ENCODE results near the gene CHKA.

Gene CHKA

GRCh38 chr11:68121067-68121899, at the start of gene CHKA:
TSS of gene CHKA (minus strand) at chr11:68121388. CDS start at chr11:68121177, 211 bp downstream.
- peak; percentile 91 for DNase-seq

GRCh38 chr11:68169442-68169841, 48.3 kb upstream of the CHKA start:
- DNase-seq: no peak

- DNase-seq: no peak
These were observed 47.5 kb upstream of the CHKA start for GRCh38 chr11:68168694-68169093.

GRCh38 chr11:68167474-68167873, 46.3 kb upstream of the CHKA start:
- DNase-seq: no peak

GRCh38 chr11:68166969-68167368, 45.8 kb upstream of the CHKA start:
- DNase-seq: no peak

- DNase-seq: no peak
These were observed 44.4 kb upstream of the CHKA start for GRCh38 chr11:68165601-68166000.

DNA sequence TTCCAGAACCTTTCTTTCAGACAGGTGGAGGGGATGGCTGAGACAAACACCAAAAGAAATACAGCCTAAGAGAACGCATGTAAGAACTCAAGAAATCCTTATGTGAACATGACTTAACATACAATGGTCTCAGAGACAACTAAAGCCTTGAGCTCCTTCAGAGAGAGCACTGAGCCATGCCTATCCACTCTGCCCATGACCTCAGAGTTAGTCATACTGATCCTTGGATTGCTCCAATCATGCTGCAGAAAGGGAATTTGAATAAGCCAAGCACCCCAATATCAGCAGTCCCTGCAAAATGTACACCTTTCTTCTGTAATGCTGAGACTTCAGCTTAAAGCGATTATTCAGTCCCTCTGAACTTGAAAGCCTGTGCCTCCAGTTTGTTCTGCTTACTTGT, 43.2 kb upstream of the CHKA start:
- DNase-seq: no peak

GRCh38 chr11:68163691-68164090, 42.5 kb upstream of the CHKA start:
- no peak for DNase-seq

DNA sequence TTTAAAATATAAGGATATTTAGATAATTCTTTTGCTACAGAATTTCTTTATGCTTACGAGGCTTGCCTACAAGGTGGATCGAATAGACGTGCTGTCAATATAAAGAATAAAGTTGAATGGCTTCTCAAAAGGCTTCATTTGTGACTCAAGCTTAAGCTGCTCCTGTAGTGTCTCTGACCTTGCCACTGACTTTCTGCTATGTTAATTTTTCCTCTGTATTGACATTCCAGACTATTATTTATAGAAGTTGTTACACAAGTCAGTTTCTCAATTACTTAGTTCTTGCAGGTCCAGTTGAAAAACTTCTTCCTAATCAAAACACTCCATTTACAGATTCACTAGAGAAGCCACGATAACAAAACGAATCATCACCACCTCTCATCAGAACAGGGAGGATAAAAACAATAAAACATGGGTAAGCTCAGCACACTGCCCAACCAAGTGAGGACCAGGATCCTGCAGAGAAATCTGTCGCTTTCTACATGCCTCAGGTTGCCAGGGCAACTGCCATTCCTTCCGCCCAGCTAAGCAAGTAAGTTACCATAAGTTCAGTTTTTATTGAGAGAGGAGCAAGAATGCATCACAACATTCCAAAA, 39.0 kb upstream of the CHKA start:
- DNase-seq: no peak

DNA sequence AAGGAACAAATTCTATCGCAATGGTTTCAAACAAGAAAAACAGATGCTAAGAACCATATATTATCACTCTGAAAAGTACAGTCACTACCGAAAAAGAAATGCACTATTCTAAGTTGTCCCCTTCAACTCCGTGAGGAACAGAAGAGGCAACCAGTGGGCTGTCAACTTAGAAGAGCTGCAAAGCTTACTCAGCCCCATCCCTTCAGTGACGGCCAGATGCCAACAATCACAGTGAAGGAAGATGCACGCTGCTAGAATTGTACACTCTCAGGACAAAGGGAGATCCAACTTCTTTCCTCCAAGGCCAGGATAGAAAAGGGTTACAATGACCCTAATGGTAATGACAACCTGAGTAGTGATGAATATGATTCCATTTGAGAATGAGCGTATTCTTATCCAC, 38.5 kb upstream of the CHKA start:
- DNase-seq: no peak

DNA sequence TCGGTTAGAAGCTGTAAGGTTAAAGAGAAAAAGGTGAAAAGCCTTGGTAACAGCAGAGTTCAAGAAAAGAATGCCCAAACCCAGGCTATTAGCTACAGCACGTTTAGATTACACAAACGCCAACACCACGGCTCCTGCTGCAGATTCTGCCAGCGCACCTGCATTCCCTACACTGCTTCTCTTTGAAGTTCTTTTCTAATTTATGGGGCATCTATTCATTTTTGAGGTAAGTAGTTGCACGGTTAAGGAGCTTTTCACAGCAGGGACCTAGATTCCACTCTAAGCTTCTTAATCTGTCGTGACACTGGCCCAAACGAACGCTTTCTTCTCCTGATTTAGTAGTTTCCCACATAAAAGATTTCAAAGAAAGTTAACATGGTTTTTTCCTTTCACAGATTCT, 38.0 kb upstream of the CHKA start:
- DNase-seq: no peak

DNA sequence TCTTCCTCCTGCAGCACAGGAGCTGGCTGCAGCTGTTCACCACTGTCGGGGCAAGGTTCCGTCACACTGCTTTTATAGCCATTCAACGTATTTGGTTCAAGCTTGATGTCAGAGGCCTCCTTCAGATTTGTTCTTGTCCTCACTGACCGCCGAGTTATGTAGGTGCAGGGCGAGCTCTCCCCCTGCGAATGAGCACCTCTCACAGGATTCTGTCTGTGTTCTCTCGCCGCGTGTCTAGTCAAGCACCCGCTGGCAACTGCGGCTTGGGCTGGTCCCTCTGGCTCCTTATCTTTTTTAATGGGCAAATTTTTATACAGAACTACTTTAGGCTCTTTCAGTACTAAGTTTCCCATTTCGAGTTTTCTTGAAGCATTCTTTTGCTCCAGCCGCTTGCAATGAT, 37.4 kb upstream of the CHKA start:
- no peak for DNase-seq

GRCh38 chr11:68153742-68154141, 32.6 kb upstream of the CHKA start:
- no peak for DNase-seq

DNA sequence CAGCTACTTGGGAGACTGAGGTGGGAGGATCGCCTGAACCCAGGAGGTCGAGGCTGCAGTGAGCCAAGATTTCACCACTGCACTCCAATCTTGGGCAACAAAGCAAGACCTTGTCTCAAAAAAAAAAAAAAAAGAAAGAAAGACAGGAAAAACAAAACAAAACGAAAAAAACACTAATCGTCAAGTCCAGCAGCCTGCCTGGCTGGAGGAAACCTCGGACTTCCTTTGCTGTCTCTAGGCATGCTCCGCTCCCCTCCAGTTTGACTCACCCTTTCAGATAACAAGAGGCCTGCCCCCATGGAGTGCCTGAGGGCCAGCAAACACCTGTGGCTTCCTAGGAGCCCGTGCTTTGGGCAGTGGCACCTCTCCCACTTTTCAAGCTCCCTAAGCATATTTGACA, 28.8 kb upstream of the CHKA start:
- DNase-seq: peak; percentile 44

GRCh38 chr11:68149417-68149816, 28.2 kb upstream of the CHKA start:
- DNase-seq: no peak

GRCh38 chr11:68148879-68149278, 27.7 kb upstream of the CHKA start:
- DNase-seq: no peak

GRCh38 chr11:68148071-68148805, 27.1 kb upstream of the CHKA start:
- no peak for DNase-seq

- DNase-seq: peak; percentile 94
These were observed 25.7 kb upstream of the CHKA start for GRCh38 chr11:68146704-68147474.

GRCh38 chr11:68146010-68146540, 24.9 kb upstream of the CHKA start:
- DNase-seq: peak; percentile 96

- DNase-seq: no peak
These were observed 24.1 kb upstream of the CHKA start for GRCh38 chr11:68145120-68145866.

- DNase-seq: no peak
These were observed 22.1 kb upstream of the CHKA start for GRCh38 chr11:68143310-68143689.

Measured in hematopoietic multipotent progenitor cell treated with erythropoietin and hydrocortisone succinate and interleukin-3 and kit ligand, for 8 days (in vitro differentiated cells).